Activated CD4-positive, alpha-beta T cell treated with anti-CD3 and anti-CD28 coated beads, Interleukin-2, amount 50 U/mL, for 4 hours (primary cell): Measurements from ENCODE around the gene SCUBE1.
A peak's percentile ranks its signal among the peaks of the same experiment; 100 is the strongest.

ENCODE experiments used
- DNase-seq, 2 experiments: peaks; one replicate each; pipeline ENCODE4 v3.0.0-alpha.2; 2020

The SCUBE1 gene

GRCh38 chr22:43275545-43276317, 67.4 kb downstream of the SCUBE1 start:
- DNase-seq = no peak

GRCh38 chr22:43274595-43275240, 68.5 kb downstream of the SCUBE1 start:
- no peak for DNase-seq

- peak; percentile 12 to 20 for DNase-seq
Observed at GRCh38 chr22:43273902-43274484, 69.2 kb downstream of the SCUBE1 start.

- DNase-seq = no peak
Observed at GRCh38 chr22:43272869-43273318, 70.3 kb downstream of the SCUBE1 start.

- no peak for DNase-seq
Observed at GRCh38 chr22:43272301-43272700, 70.9 kb downstream of the SCUBE1 start.

- DNase-seq = no peak
Observed at GRCh38 chr22:43270949-43271348, 72.2 kb downstream of the SCUBE1 start.

GRCh38 chr22:43270314-43270908, 72.8 kb downstream of the SCUBE1 start:
- DNase-seq = no peak

- no peak for DNase-seq
Observed at GRCh38 chr22:43269646-43270045, 73.5 kb downstream of the SCUBE1 start.

GRCh38 chr22:43269246-43269645, 73.9 kb downstream of the SCUBE1 start:
- DNase-seq = no peak

GRCh38 chr22:43267981-43268660, 75.1 kb downstream of the SCUBE1 start:
- DNase-seq = no peak

- no peak for DNase-seq
Observed at GRCh38 chr22:43267332-43267980, 75.7 kb downstream of the SCUBE1 start.

GRCh38 chr22:43266076-43266475, 77.1 kb downstream of the SCUBE1 start:
- no peak for DNase-seq

GRCh38 chr22:43263645-43264514, 79.3 kb downstream of the SCUBE1 start:
- DNase-seq = peak; percentile 79 to 84

GRCh38 chr22:43262990-43263644, 80.1 kb downstream of the SCUBE1 start:
- peak; percentile 7 to 16 for DNase-seq

- DNase-seq = no peak
Observed at GRCh38 chr22:43260331-43261231, 82.6 kb downstream of the SCUBE1 start.

- DNase-seq = no peak
Observed at GRCh38 chr22:43257961-43258360, 85.2 kb downstream of the SCUBE1 start.

GRCh38 chr22:43257549-43257948, 85.6 kb downstream of the SCUBE1 start:
- DNase-seq = no peak

GRCh38 chr22:43256976-43257545, 86.1 kb downstream of the SCUBE1 start:
- DNase-seq = no peak

- DNase-seq = no peak
Observed at GRCh38 chr22:43256569-43256968, 86.6 kb downstream of the SCUBE1 start.
